DMS 273 (cell line): ENCODE measurements around the gene ZFPL1.

Experiments used
- DNase-seq: peaks from one replicate; lab custom pipeline; 2025; ENCODE audit not compliant: unreplicated experiment; lab: John Stamatoyannopoulos, UW

Gene ZFPL1

GRCh38 chr11:65083834-65084597 is at the start of gene ZFPL1, which contains the start of gene CDCA5:
Gene ZFPL1 (plus strand): TSS chr11:65084222. CDS start chr11:65084699, 477 bp downstream.
Gene CDCA5 (minus strand): TSS chr11:65084040. CDS start chr11:65083978, 62 bp downstream.
- peak; percentile 97 for DNase-seq

- DNase-seq = no peak
Observed at GRCh38 chr11:65034423-65034822, 49.6 kb upstream of the ZFPL1 start.

GRCh38 chr11:65035579-65035978 is 48.4 kb upstream of the ZFPL1 start:
- no peak for DNase-seq

- peak; percentile 23 for DNase-seq
Observed at GRCh38 chr11:65036931-65037330, 47.1 kb upstream of the ZFPL1 start.

GRCh38 chr11:65040520-65040846 is 43.5 kb upstream of the ZFPL1 start:
- no peak for DNase-seq

GRCh38 chr11:65040847-65041622 is 43.0 kb upstream of the ZFPL1 start, which contains the start of gene SAC3D1:
Gene SAC3D1 (plus strand): TSS chr11:65041210. CDS start chr11:65041293, 83 bp downstream.
- peak; percentile 97 for DNase-seq

GRCh38 chr11:65042891-65043290 is 41.1 kb upstream of the ZFPL1 start:
- no peak for DNase-seq

- no peak for DNase-seq
Observed at GRCh38 chr11:65043881-65044501, 40.0 kb upstream of the ZFPL1 start.

GRCh38 chr11:65045061-65045460 is 39.0 kb upstream of the ZFPL1 start:
- DNase-seq = no peak

- no peak for DNase-seq
Observed at GRCh38 chr11:65045728-65046127, 38.3 kb upstream of the ZFPL1 start.

- no peak for DNase-seq
Observed at GRCh38 chr11:65047581-65048422, 36.2 kb upstream of the ZFPL1 start.

- DNase-seq = no peak
Observed at GRCh38 chr11:65051398-65051858, 32.6 kb upstream of the ZFPL1 start.

- DNase-seq = no peak
Observed at GRCh38 chr11:65053827-65054508, 30.1 kb upstream of the ZFPL1 start.

- DNase-seq = no peak
Observed at GRCh38 chr11:65055538-65055937, 28.5 kb upstream of the ZFPL1 start.

GRCh38 chr11:65056999-65057398 is 27.0 kb upstream of the ZFPL1 start:
- DNase-seq = no peak

- no peak for DNase-seq
Observed at GRCh38 chr11:65057526-65057925, 26.5 kb upstream of the ZFPL1 start.

- DNase-seq = no peak
Observed at GRCh38 chr11:65058012-65058411, 26.0 kb upstream of the ZFPL1 start.

- no peak for DNase-seq
Observed at GRCh38 chr11:65058419-65059054, 25.5 kb upstream of the ZFPL1 start, which contains the start of gene NAALADL1. Gene NAALADL1 (minus strand): TSS chr11:65058553. CDS start chr11:65058521, 32 bp downstream.

- no peak for DNase-seq
Observed at GRCh38 chr11:65059523-65059922, 24.5 kb upstream of the ZFPL1 start.
